ENCODE results near the gene GPSM1. TPM values are rescaled to one million over a fixed set of nuclear protein-coding genes. Genes with fewer than 3 reads are reported as not detected.

Gene GPSM1
- total RNA-seq, 3 donors from 2014 or later = 2.4 to 15.0 (median 4.2) TPM

DNA sequence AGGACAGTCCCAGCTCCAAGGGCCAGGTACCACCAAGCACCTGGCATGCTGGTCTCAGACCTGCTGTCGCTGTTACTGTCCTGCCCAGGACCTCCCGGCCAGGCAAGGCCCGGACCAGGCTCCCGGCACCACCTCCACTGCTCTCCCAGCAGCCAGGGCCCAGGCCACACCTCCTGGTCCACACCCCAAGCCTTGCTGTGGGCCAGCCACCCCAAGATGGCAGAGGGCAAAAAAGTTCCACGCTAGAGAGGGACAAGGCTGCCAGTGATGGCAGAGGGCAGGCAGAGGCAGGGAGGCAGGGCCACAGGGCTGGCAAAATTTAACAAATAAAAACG is 35.1 kb downstream of the GPSM1 start:
- TF ChIP-seq, protein P1, sequence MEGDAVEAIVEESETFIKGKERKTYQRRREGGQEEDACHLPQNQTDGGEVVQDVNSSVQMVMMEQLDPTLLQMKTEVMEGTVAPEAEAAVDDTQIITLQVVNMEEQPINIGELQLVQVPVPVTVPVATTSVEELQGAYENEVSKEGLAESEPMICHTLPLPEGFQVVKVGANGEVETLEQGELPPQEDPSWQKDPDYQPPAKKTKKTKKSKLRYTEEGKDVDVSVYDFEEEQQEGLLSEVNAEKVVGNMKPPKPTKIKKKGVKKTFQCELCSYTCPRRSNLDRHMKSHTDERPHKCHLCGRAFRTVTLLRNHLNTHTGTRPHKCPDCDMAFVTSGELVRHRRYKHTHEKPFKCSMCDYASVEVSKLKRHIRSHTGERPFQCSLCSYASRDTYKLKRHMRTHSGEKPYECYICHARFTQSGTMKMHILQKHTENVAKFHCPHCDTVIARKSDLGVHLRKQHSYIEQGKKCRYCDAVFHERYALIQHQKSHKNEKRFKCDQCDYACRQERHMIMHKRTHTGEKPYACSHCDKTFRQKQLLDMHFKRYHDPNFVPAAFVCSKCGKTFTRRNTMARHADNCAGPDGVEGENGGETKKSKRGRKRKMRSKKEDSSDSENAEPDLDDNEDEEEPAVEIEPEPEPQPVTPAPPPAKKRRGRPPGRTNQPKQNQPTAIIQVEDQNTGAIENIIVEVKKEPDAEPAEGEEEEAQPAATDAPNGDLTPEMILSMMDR (IDR thresholded peaks at IDR 0.05) = no peak
- H3K9me3 ChIP-seq = no peaks in the 10 kb centered on the region
- peaks cover 8% of the 10 kb centered on the region for H3K4me1 ChIP-seq (ENCODE audit: low read depth)
- intact Hi-C loops (cut with DNase I, micrococcal nuclease) = no loop called here
- no peak overlapping the region for H3K4me3 ChIP-seq
- ATAC-seq = no peak
- no peaks in the 10 kb centered on the region for H3K36me3 ChIP-seq (ENCODE audit: low read depth)
- no peak for DNase-seq

DNA sequence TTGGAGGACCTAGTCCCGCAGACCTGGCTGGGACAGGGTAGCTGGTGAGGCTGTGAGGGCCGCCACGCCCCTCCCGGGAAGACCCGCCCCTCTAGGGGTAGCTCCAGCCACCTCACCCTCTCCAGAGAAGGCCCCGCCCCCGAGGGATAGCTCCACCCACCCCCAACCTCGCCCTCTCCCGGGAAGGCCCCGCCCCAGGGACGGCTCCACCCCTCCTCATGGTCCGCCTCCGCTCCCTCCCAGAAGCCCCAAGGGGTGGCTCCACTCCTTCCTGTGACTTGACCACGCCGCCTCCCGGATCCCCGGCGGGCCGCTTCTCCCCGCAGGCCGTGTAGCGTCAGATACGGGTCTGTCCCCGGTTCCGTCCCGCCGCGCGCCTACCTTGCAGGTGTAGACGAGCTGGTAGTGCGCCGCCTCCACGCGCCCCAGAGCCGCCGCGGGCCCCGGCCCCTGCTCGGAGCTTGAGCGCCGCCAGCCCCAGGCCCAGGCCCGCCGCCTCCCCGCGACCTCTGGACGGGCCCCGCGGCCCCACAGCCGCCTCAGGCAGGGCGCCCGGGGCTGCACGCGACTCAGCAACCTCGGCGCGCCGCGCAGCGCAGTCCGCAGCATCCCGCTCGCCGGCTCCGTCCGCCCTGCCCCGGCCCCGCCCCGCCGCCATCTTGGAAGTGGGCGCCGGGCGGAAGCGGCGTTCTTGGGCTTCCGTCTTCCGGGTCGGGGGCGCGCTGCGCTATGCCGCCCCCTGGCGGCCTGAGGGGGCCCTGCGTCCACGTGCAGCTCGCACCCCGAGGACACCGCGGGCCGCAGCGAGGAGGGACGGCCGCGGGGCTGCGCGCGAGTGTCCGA is 36.0 kb downstream of the GPSM1 start, which contains the start of gene DNLZ:
TSS of gene DNLZ (minus strand) at position 639 of the 843 bp plus-strand sequence. CDS start at position 609, 30 bp downstream.
- intact Hi-C loops (cut with DNase I, micrococcal nuclease) = no loop called here
- DNase-seq (peak; percentile 98), ATAC-seq (peak; percentile 95)
- Histone ChIP-seq H3K9me3 (no peaks in the 10 kb centered on the region), H3K4me1 (ENCODE audit: low read depth) (peaks cover 8% of the 10 kb centered on the region), H3K4me3 (peak within 1 kb of the TSS; percentile 88), H3K36me3 (ENCODE audit: low read depth) (no peaks in the 10 kb centered on the region)
- TF ChIP-seq, protein P1 (IDR thresholded peaks at IDR 0.05) = peak; percentile 100

DNA sequence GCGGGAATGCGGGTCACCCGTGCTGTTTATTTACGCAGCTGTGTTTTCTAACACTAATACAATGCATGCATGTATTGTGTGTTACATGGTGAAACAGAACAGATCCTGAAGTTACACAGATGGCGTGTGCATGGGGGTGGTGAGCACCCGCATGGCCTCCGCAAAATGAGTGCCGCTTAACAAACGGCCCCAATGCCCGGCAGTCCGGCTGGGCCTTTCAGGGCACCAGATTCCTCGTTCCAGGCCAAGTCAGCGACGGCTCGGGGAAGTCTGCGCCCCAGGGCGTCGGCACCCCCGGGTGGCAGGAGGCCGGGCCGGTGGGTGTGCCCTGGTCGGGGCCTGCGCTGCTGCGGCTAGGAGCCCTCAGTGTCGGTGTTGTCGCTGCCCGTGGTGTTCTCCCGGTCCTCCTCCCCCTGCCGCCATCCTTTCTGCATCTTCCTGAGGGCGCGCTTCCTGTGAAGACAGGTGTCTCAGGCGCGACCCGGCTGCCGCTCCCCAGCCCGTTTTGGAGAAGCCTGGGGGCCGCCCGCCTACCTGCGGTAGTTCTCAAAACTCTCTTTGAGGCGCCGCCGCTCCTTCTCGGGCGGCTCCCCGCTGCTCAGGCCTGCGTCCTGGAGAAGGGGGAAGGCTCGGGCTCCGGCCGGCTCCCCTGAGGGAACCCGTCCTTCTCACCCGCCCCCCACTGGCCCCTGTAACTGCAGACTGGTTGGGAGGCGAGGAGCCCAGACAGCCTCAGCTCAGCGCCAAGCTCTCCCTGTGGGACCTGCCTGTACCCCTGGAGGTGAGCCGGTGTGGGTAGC is 36.8 kb downstream of the GPSM1 start:
- intact Hi-C loops (cut with DNase I, micrococcal nuclease) = no loop called here
- ATAC-seq (no peak), DNase-seq (peak in 1 of 3 donors; percentile 54)
- Histone ChIP-seq H3K36me3 (ENCODE audit: low read depth) (no peaks in the 10 kb centered on the region), H3K9me3 (no peaks in the 10 kb centered on the region), H3K4me3 (peak overlapping the region; percentile 88), H3K4me1 (ENCODE audit: low read depth) (peaks cover 8% of the 10 kb centered on the region)
- TF ChIP-seq, protein P1 (IDR thresholded peaks at IDR 0.05) = no peak

- intact Hi-C loops (cut with DNase I, micrococcal nuclease) = no loop called here
- Histone ChIP-seq H3K4me3 (no peak overlapping the region), H3K4me1 (ENCODE audit: low read depth) (peaks cover 8% of the 10 kb centered on the region), H3K36me3 (ENCODE audit: low read depth) (no peaks in the 10 kb centered on the region), H3K9me3 (no peaks in the 10 kb centered on the region)
- ATAC-seq (no peak), DNase-seq (no peak)
- TF ChIP-seq, protein P1 (IDR thresholded peaks at IDR 0.05) = no peak
Observed at GRCh38 chr9:136364942-136365774, 37.8 kb downstream of the GPSM1 start.

GRCh38 chr9:136365775-136366222 is 38.5 kb downstream of the GPSM1 start:
- no peak overlapping the region for H3K4me3 ChIP-seq
- H3K4me1 ChIP-seq (ENCODE audit: low read depth) = peaks cover 8% of the 10 kb centered on the region
- H3K36me3 ChIP-seq (ENCODE audit: low read depth) = no peaks in the 10 kb centered on the region
- TF ChIP-seq, protein P1 (IDR thresholded peaks at IDR 0.05) = no peak
- no peak for ATAC-seq
- H3K9me3 ChIP-seq = no peaks in the 10 kb centered on the region
- DNase-seq = no peak
- intact Hi-C loops (cut with DNase I, micrococcal nuclease) = no loop called here

Measured in mucosa of descending colon (tissue), 3 donors.